Panc1 (cell line): ENCODE measurements around the gene CITED4. TPM values are rescaled to one million over a fixed set of nuclear protein-coding genes. Genes with fewer than 3 reads are reported as not detected.

ENCODE experiments used
- ATAC-seq: fragments of 200-7000 bp; cut with Tn5 transposase; 2 replicates; pipeline ENCODE4 v1.9.1; 2020; ENCODE audit warnings: mild to moderate bottlenecking, moderate library complexity
- BruUV-seq: library from RNA; stranded (reverse); fragments of 400-500 nt; replicated peaks from 2 replicates; lab custom pipeline; 2021; lab: Mats Ljungman, UMichigan
- CTCF ChIA-PET: fragments of 300-600 bp; sonication (Branson Sonifier 250); formaldehyde crosslinking; loops from one replicate; lab custom pipeline; 2022; ENCODE audit warnings: antibody characterized with exemption; lab: Charles Lee
- POLR2A ChIA-PET: fragments of 300-600 bp; sonication (Branson Sonifier 250); formaldehyde crosslinking; loops from one replicate; lab custom pipeline; 2022; ENCODE audit warnings: antibody characterized with exemption; lab: Charles Lee
- DNase-seq: peaks from one replicate; pipeline ENCODE4 v3.0.0-alpha.2; 2010; ENCODE audit warnings: low read depth, low spot score
- H3K27ac ChIP-seq: 2 replicates; pipeline ENCODE4 v1.5.1; 2011; ENCODE audit warnings: mild to moderate bottlenecking, low read length, inconsistent platforms
- H3K27me3 ChIP-seq: fragments of 200-500 bp; sonication (Bioruptor generic); 2 replicates; pipeline ENCODE4 v1.6.0; 2014; ENCODE audit warnings: low read length, inconsistent platforms; ENCODE audit not compliant: control insufficient read depth, insufficient read depth
- H3K36me3 ChIP-seq: fragments of 200-500 bp; sonication (Bioruptor generic); 2 replicates; pipeline ENCODE4 v1.5.1; 2014; ENCODE audit warnings: inconsistent platforms, mild to moderate bottlenecking, low read length, moderate library complexity; ENCODE audit not compliant: control insufficient read depth, insufficient read depth
- H3K4me1 ChIP-seq: 2 replicates; pipeline ENCODE4 v1.5.1; 2011; ENCODE audit warnings: inconsistent platforms, mild to moderate bottlenecking, low read length, moderate library complexity; ENCODE audit not compliant: control insufficient read depth, insufficient read depth
- H3K4me3 ChIP-seq, 2 experiments: 2 replicates each; pipeline ENCODE4 v1.5.1; 2011 to 2012; ENCODE audit warnings: low read depth in 2 of 2, low read length in 2 of 2, mild to moderate bottlenecking in 2 of 2, inconsistent platforms in 1 of 2, moderate library complexity in 1 of 2
- H3K9me3 ChIP-seq: fragments of 200-500 bp; sonication (Bioruptor generic); 2 replicates; pipeline ENCODE4 v1.5.1; 2014; ENCODE audit warnings: low read depth, mild to moderate bottlenecking, inconsistent platforms, low read length, moderate library complexity; ENCODE audit not compliant: control insufficient read depth, insufficient read depth
- CTCF ChIP-seq: fragments of 450-650 bp; IDR thresholded peaks from 2 replicates; pipeline ENCODE4 v1.5.1; 2017; ENCODE audit warnings: mild to moderate bottlenecking
- POLR2AphosphoS5 ChIP-seq: IDR thresholded peaks from 2 replicates; pipeline ENCODE4 v1.6.1; 2012; ENCODE audit warnings: mild to moderate bottlenecking, low read depth, low read length, moderate library complexity
- REST ChIP-seq, 2 experiments: IDR thresholded peaks; 2 replicates each; pipeline ENCODE4 v1.6.1; 2011 to 2012; ENCODE audit warnings: low read depth in 2 of 2, control low read depth in 1 of 2, low read length in 1 of 2, mild to moderate bottlenecking in 1 of 2, moderate library complexity in 1 of 2; ENCODE audit not compliant: insufficient read depth in 1 of 2
- SIN3A ChIP-seq: IDR thresholded peaks from 2 replicates; pipeline ENCODE4 v1.6.1; 2012; ENCODE audit warnings: low read depth, mild to moderate bottlenecking, low read length, moderate library complexity, borderline replicate concordance; ENCODE audit not compliant: insufficient read depth
- TCF7L2 ChIP-seq: IDR thresholded peaks from 2 replicates; pipeline ENCODE4 v1.6.1; 2011; ENCODE audit warnings: mild to moderate bottlenecking, low read depth, low read length, inconsistent platforms
- in situ Hi-C: cut with HindIII; loops from 2 replicates; pipeline ENCODE4 v1.10.0; 2016; ENCODE audit warnings: low sequenced_read_pairs, low pct_unique_long_range_greater_than_20kb
- intact Hi-C: fragments of 100-400 bp; cut with micrococcal nuclease; formaldehyde crosslinking; loops from one replicate; pipeline ENCODE4 v1.10.0; 2022; ENCODE audit not compliant: unreplicated experiment
- total RNA-seq: library from RNA; stranded (reverse); gene quantifications from one replicate; pipeline ENCODE4 v1.2.1, GENCODE V29; 2021; ENCODE audit not compliant: unreplicated experiment

Gene CITED4
- total RNA-seq, 1 experiment from 2014 or later, result 145 TPM

GRCh38 chr1:40829631-40830245 is 32.4 kb downstream of the CITED4 start:
- Histone ChIP-seq H3K9me3 (no peaks in the 10 kb centered on the region), H3K36me3 (no peaks in the 10 kb centered on the region), H3K4me1 (peaks cover 5% of the 10 kb centered on the region), H3K27me3 (no peaks in the 10 kb centered on the region), H3K4me3 (no peak overlapping the region), H3K27ac (no peak overlapping the region)
- no peak for ATAC-seq
- BruUV-seq, result no TSS peak
- ChIA-PET POLR2A (no interaction called here), CTCF (no interaction called here)
- no peak for DNase-seq
- TF ChIP-seq CTCF (no peak), REST (IDR thresholded peaks at IDR 0.05; ENCODE audit: insufficient read depth in 1 of 2, low read depth in 2 of 2, low read length in 1 of 2) (no peak), SIN3A (no peak), POLR2AphosphoS5 (no peak), TCF7L2 (no peak)
- intact Hi-C loops (no loop called here), in situ Hi-C loops (no loop called here)

- no peak overlapping the region for H3K4me3 ChIP-seq
- CTCF ChIA-PET, result no interaction called here
- no peak overlapping the region for H3K27ac ChIP-seq
- peaks cover 9% of the 10 kb centered on the region for H3K4me1 ChIP-seq
- DNase-seq, result no peak
- no peaks in the 10 kb centered on the region for H3K27me3 ChIP-seq
- intact Hi-C loops, result no loop called here
- in situ Hi-C loops, result no loop called here
- POLR2A ChIA-PET, result no interaction called here
- no TSS peak for BruUV-seq
- ATAC-seq, result no peak
- TF ChIP-seq CTCF (no peak), REST (IDR thresholded peaks at IDR 0.05; ENCODE audit: insufficient read depth in 1 of 2, low read depth in 2 of 2, low read length in 1 of 2) (no peak), SIN3A (no peak), POLR2AphosphoS5 (no peak), TCF7L2 (no peak)
- H3K36me3 ChIP-seq, result no peaks in the 10 kb centered on the region
- H3K9me3 ChIP-seq, result no peaks in the 10 kb centered on the region
Measured at GRCh38 chr1:40825996-40826395, 36.2 kb downstream of the CITED4 start.
